GM19452 (cell line): ENCODE data around the gene FANCG.

Source experiments
- ATAC-seq: cut with Tn5 transposase; IDR thresholded peaks from one replicate; pipeline ENCODE4 v1.9.1; 2021; ENCODE audit not compliant: unreplicated experiment

The FANCG gene

GRCh38 chr9:35027374-35027773 is 52.4 kb downstream of the FANCG start:
- no peak for ATAC-seq

GRCh38 chr9:35026671-35027070 is 53.1 kb downstream of the FANCG start:
- no peak for ATAC-seq
